HG02642 (cell line): ENCODE data around the gene MYOZ1.
A peak's percentile ranks its signal among the peaks of the same experiment; 100 is the strongest.
"Not testable (repeated sequence)": the region's sequence is repeated elsewhere in the genome, so short reads cannot be mapped to it uniquely, and the experiment has no call there.

Source experiments
- ATAC-seq: cut with Tn5 transposase; IDR thresholded peaks from one replicate; pipeline ENCODE4 v1.9.1; 2021; ENCODE audit warnings: mild to moderate bottlenecking; ENCODE audit not compliant: unreplicated experiment, poor library complexity

Gene MYOZ1

GRCh38 chr10:73647875-73648651 lies 6.8 kb upstream of the MYOZ1 start:
- ATAC-seq, result no peak

DNA sequence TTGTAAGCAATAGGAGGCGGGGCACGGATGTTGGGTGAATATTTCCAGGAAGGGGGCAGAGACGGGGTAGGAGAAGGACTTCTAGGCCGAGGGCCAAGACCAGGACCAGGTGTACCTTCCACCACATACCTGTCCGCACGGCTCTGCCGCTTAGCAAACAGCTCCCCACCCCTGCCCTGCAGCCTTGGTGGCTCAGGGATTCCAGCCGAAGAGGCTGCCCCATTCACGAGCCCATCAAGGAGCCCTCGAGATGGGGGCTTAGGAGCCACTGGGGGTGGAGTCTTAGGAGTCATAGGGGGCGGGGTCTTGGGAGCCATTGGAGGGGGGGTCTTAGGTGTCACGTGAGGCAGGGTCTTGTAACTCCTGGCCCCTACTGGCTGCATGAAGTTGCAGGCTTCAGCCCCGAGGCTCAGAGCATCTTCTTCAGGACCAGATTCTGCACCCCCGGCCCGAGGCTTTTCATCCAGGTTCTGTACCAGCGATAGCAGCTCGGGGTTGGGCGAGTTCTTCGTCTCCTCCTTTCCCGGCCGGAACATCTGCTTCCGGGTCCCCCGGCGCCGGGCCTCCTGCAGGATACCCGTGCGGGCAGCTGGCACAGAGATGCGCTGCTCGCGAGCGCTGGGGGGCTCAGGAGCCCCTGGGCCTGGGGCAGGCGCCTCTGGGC lies 6.1 kb upstream of the MYOZ1 start:
- ATAC-seq, result no peak

- no peak for ATAC-seq
Measured at GRCh38 chr10:73646598-73647041, 5.3 kb upstream of the MYOZ1 start.

DNA sequence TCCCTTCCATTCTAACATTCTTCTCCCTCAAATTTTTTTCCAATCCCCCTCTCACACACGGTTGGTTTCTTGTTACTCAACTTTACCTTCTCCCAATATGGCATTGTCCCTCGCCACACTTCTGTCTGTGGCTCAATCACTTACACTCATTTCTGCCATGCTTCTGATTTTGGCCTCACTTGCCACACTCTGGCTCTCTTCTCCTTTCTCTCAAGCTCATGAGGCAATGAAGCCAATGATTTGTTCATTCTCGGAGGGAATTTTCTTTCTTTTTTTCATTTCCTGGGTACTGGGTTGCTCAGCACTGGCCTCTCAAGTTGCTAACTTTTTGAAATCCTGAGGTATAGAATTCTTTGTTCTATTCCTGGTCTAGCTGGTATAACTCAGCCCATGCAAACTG lies 4.0 kb upstream of the MYOZ1 start:
- no peak for ATAC-seq

GRCh38 chr10:73644767-73645166 lies 3.5 kb upstream of the MYOZ1 start:
- no peak for ATAC-seq

GRCh38 chr10:73644015-73644743 lies 2.9 kb upstream of the MYOZ1 start:
- ATAC-seq, result peak; percentile 56

DNA sequence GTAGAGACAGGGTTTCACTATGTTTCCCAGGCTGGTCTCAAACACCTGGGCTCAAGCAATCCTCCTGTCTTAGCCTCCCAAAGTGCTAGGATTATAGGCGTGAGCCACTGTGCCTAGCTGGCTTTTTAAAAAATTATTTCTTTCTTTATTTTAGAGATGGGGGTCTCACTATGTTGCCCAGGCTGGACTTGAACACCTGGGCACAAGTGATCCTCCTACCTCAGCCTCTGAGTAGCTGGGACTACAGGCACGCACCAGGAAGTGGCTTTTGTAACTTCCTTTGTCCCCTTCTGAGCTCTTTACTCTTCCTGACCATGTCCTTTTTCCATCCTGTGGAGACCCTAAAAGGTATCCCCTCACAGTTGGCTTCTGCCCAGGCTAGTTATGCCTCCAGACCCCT lies 2.1 kb upstream of the MYOZ1 start:
- ATAC-seq, result no peak

DNA sequence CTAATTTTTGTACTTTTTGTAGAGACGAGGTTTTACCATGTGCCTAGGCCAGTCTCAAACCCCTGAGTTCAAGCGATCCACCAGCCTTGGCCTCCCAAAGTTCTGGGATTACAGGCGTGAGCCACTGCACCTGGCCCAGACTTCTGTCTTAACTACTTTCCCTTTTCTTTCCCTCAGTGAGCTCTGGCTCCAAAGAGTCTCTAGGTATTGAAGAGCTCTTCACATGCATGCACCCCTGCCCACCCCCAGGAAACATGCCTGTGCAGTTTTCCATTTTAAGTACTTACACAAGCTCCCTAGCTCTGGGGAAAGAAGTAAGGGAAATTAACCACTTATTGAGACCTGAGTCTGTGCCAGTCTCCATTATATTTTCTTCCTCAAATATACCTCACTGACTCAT lies 2.0 kb downstream of the MYOZ1 start:
- no peak for ATAC-seq

- ATAC-seq, result no peak
Measured at GRCh38 chr10:73635781-73636180, 5.5 kb downstream of the MYOZ1 start.

GRCh38 chr10:73634421-73634820 lies 6.9 kb downstream of the MYOZ1 start:
- no peak for ATAC-seq

- no peak for ATAC-seq
Measured at GRCh38 chr10:73629165-73629564, 12.1 kb downstream of the MYOZ1 start.

- ATAC-seq, result no peak
Measured at GRCh38 chr10:73628405-73628804, 12.9 kb downstream of the MYOZ1 start.

DNA sequence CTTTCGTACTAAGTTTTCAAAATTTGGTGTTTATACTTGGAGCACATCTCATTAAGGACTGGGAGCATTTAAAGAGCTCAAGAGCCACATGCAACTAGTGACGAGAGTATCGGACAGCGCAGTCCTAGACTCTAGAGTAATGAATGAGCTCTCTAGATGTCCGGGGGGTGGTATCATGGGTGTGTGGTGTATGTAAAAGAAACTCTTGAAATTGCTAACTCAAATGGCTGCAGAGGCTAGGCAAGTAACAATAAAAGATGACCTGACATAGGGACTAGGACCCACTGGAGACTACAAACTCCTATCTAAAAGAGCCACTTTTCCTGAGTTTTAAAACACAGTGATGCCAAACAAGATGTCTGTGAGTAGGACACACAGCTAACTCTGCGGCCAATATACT lies 14.0 kb downstream of the MYOZ1 start:
- no peak for ATAC-seq

DNA sequence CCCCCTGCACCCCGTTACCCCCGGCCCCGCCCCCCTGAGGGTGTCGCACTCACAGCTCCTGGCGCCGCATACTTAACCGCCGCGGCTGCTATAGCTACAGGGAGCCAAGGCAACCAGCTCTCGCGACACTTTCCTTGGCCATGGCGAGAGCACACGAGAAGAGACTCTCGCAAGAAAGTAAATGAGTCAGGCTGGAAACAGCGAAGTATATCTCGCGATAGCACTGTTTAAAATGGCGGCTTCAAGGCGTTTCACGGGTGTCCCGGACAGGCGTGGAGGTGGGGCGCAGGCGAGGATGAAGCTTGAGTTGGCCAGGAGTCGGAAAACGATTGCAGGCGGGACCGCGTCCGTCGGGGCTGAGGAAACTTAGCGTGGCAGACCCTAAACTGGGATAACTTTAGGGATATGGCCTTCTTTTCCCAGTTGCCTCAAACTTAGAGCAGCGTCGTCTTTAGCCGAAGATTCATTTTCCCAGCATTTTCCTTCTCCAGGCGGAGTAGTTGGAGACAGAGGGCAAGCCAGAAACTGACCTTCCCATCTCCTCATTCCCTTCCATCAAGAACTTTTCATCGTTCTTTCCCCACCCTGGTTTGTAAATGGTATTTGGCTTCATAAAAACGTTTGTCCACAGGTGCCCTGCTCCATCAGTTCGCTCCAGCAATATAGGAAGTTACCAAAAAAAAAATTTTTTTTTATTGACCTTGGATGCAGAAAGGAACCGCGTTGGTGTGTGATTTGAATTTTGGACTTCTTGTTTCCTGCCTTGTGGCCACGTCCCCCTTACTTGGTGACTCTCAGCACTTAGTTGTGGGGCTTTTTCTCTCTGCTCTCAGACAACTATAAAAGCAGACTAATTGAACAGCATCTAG lies 15.2 kb downstream of the MYOZ1 start:
- ATAC-seq, result peak; percentile 97

GRCh38 chr10:73625004-73625883 lies 16.0 kb downstream of the MYOZ1 start:
- ATAC-seq, result peak; percentile 9

DNA sequence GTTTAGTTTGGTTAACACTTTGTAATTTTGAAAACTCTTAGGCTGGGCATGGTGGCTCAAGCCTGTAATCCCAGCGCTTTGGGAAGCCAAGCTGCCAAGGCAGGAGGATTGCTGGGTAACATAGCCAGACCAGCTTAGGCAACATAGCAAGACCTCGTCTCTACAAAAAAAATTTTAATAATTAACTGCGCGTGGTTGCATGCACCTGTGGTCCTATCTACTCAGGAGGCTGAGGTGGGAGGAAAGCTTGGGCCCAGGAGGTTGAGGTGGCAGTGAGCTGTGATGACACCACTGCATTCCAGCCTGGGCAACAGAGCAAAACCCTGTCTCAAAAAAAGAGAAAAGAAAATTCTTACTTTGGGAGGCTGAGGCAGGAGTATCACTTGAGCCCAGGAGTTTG lies 18.2 kb downstream of the MYOZ1 start:
- no peak for ATAC-seq

- ATAC-seq, result not testable (repeated sequence)
Measured at GRCh38 chr10:73620974-73621373, 20.3 kb downstream of the MYOZ1 start.

- not testable (repeated sequence) for ATAC-seq
Measured at GRCh38 chr10:73617143-73617542, 24.1 kb downstream of the MYOZ1 start.

DNA sequence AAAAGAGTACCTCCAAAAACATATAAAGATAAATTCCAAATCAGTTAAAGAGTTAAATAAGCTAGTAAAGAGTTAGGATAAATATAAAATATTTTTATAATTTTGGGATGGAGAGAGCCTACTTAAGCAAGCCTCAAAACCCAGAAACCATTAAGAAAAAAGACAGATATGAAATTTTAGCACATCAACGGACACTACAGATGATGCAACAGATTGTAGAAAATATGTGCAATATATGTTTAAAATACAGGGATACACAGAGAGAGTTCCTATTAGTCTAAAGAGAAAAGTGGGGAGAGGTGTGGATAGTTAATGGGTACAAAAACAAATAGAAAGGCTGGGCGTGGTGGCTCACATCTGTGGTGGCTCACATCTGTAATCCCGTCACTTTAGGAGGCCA lies 26.6 kb downstream of the MYOZ1 start:
- no peak for ATAC-seq
